Measurements from ENCODE around the gene ULBP2. TPM values are rescaled to one million over a fixed set of nuclear protein-coding genes. Genes with fewer than 3 reads are reported as not detected.
"Not testable (repeated sequence)": the region's sequence is repeated elsewhere in the genome, so short reads cannot be mapped to it uniquely, and the experiment has no call there.

The ULBP2 gene
- total and polyA plus RNA-seq, 8 donors: 2.2 to 3.6 (median 2.5) TPM

DNA sequence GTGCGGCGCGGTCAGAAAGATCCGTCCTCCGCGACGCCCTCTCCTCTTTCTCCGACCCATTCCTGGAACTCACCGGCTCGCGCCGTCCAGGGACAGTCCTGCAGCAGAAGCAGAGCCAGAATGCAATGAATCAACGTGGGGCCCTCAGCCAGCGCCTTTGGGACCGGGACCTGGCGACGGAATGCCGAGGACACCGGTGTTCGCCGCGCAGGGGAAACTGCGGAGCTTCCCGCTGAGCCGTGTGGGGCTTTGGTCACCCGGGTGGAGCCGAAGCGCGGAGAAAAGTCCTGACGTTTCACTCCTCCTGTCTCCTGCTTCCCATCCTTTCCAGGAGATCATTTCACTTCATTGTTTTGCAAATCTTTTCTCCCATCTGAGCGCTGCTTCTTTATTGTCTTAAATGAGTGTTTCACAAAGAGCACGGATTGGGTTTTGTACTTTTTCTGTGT is 48.4 kb downstream of the ULBP2 start:
- Histone ChIP-seq H3K27ac (no peak overlapping the region), H3K27me3 (peaks cover 87 to 100% of the 10 kb centered on the region in 2 donors), H3K36me3 (no peaks in the 10 kb centered on the region), H3K4me1 (peaks cover 7 to 18% of the 10 kb centered on the region in 2 donors), H3K4me3 (no peak overlapping the region), H3K9me3 (no peaks in the 10 kb centered on the region)
- DNase-seq (no peak), ATAC-seq (peak; percentile 22)
- TF ChIP-seq, protein P1, sequence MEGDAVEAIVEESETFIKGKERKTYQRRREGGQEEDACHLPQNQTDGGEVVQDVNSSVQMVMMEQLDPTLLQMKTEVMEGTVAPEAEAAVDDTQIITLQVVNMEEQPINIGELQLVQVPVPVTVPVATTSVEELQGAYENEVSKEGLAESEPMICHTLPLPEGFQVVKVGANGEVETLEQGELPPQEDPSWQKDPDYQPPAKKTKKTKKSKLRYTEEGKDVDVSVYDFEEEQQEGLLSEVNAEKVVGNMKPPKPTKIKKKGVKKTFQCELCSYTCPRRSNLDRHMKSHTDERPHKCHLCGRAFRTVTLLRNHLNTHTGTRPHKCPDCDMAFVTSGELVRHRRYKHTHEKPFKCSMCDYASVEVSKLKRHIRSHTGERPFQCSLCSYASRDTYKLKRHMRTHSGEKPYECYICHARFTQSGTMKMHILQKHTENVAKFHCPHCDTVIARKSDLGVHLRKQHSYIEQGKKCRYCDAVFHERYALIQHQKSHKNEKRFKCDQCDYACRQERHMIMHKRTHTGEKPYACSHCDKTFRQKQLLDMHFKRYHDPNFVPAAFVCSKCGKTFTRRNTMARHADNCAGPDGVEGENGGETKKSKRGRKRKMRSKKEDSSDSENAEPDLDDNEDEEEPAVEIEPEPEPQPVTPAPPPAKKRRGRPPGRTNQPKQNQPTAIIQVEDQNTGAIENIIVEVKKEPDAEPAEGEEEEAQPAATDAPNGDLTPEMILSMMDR (IDR thresholded peaks at IDR 0.05): no peak
- intact Hi-C loops (cut with DNase I): no loop called here

GRCh38 chr6:149990661-149991471 is 49.1 kb downstream of the ULBP2 start:
- ATAC-seq: peak; percentile 23
- DNase-seq: peak in 1 of 4 donors; percentile 29
- H3K4me3 ChIP-seq: no peak overlapping the region
- intact Hi-C loops (cut with DNase I): no loop called here
- H3K36me3 ChIP-seq: no peaks in the 10 kb centered on the region
- peaks cover 7 to 18% of the 10 kb centered on the region in 2 donors for H3K4me1 ChIP-seq
- peaks cover 84 to 100% of the 10 kb centered on the region in 2 donors for H3K27me3 ChIP-seq
- TF ChIP-seq, protein P1 (IDR thresholded peaks at IDR 0.05): no peak
- H3K9me3 ChIP-seq: no peaks in the 10 kb centered on the region
- H3K27ac ChIP-seq: no peak overlapping the region

DNA sequence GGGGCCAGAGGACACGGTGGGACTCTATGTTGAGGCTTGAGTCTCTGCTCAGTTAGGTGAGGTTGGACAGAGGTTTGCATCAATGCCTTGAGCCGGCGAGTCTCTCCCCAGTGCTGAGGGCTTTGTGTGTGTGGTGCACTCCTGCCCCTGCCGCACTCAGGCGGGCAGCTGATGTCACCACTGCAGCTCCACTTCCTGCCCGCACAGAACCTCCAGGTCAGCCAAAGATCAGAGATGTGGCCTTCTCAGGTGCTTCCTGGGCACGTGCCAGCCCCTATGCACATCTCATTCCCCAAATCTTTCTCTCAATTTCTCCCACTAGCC is 49.6 kb downstream of the ULBP2 start:
- intact Hi-C loops (cut with DNase I); DNase-seq; H3K36me3 ChIP-seq; H3K9me3 ChIP-seq; H3K4me3 ChIP-seq; H3K27ac ChIP-seq: not testable (repeated sequence)
- ATAC-seq: peak; percentile 44
- Histone ChIP-seq H3K27me3 (peaks cover 78 to 100% of the 10 kb centered on the region in 2 donors), H3K4me1 (peaks cover 7 to 18% of the 10 kb centered on the region in 2 donors)

DNA sequence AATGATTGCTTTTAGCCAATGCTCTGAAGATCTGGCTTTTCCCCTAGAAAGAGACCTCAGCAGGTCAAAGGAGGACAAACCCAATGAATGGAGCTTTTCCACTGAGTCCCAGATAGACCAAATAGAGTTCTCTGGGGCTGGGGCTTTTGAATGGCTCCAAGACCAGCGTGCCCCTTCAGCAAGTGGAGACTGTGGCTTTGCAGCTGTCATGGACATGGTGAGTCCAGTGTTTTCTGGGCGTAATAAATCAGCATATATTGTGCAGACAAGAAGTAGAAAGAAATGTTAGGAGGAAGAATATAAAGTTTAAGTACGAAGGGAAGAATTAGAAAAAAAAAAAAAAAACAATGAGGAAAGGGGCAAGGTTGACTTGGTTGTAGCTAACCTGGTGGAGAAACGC is 50.0 kb downstream of the ULBP2 start:
- peaks cover 74 to 100% of the 10 kb centered on the region in 2 donors for H3K27me3 ChIP-seq
- TF ChIP-seq, protein P1 (IDR thresholded peaks at IDR 0.05): no peak
- H3K4me3 ChIP-seq: no peak overlapping the region
- no peaks in the 10 kb centered on the region for H3K36me3 ChIP-seq
- DNase-seq: no peak
- H3K27ac ChIP-seq: no peak overlapping the region
- intact Hi-C loops (cut with DNase I): no loop called here
- peaks cover 7 to 18% of the 10 kb centered on the region in 2 donors for H3K4me1 ChIP-seq
- no peaks in the 10 kb centered on the region for H3K9me3 ChIP-seq
- ATAC-seq: no peak

DNA sequence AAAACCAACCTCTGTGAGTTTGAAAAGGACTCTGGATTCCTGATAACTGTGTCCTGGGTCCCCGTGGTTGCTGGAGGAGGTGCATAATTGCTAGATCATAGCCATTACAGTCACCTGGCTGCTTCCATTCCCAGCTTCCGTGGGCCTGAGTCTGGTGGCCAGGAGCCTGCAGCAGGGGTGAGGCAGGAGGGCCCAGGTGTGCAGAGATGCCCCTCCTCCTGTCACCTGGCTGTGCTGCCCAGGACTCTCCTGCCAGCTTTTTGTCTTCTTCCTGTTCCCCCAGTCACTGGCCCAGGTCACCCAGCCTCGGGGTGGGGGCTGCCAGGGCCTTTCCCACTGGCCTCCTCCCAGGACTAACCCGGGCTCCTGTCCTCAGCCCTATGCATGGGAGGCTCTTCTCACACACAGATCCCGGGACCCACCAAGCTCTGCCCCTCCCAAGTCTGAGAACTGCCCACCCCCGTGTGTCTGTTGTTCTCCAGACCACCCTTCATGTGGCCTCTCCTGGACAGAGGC is 53.5 kb downstream of the ULBP2 start:
- Histone ChIP-seq H3K27me3 (peaks cover 42 to 74% of the 10 kb centered on the region in 2 donors), H3K9me3 (no peaks in the 10 kb centered on the region), H3K4me1 (peaks cover 5 to 10% of the 10 kb centered on the region in 2 donors), H3K36me3 (no peaks in the 10 kb centered on the region), H3K4me3 (no peak overlapping the region), H3K27ac (no peak overlapping the region)
- intact Hi-C loops (cut with DNase I): no loop called here
- TF ChIP-seq, protein P1 (IDR thresholded peaks at IDR 0.05): no peak
- DNase-seq (no peak), ATAC-seq (no peak)
